ENCODE results near the gene CDC73. TPM values are rescaled to one million over a fixed set of nuclear protein-coding genes. Genes with fewer than 3 reads are reported as not detected.

Gene CDC73
- total RNA-seq, 4 donors from 2014 or later = 41.4 to 89.4 (median 51.5) TPM

GRCh38 chr1:193176113-193176512 lies 54.3 kb downstream of the CDC73 start:
- WGBS, 2 donors = 35% methylated on average over 1 of the region's 1 CpG

GRCh38 chr1:193176788-193177187 lies 55.0 kb downstream of the CDC73 start:
- DNase-seq (ENCODE audit: low spot score in 2 of 2) = no peak
- no peak overlapping the region for H3K4me3 ChIP-seq
- H3K36me3 ChIP-seq = no peaks in the 10 kb centered on the region
- no peak overlapping the region for H3K27ac ChIP-seq
- H3K9me3 ChIP-seq = no peaks in the 10 kb centered on the region
- TF ChIP-seq CTCF (IDR thresholded peaks at IDR 0.05) (no peak), EP300 (IDR thresholded peaks at IDR 0.05) (no peak), POLR2A (IDR thresholded peaks at IDR 0.05) (no peak)
- H3K4me1 ChIP-seq = peaks cover 0 to 18% (median 5%) of the 10 kb centered on the region in 4 donors
- H3K27me3 ChIP-seq = no peaks in the 10 kb centered on the region

More at GRCh38 chr1:193176113-193176512, 54.3 kb downstream of the CDC73 start:
- DNase-seq (ENCODE audit: low spot score in 2 of 2) = no peak
- Histone ChIP-seq H3K27me3 (no peaks in the 10 kb centered on the region), H3K27ac (no peak overlapping the region), H3K4me3 (no peak overlapping the region), H3K9me3 (no peaks in the 10 kb centered on the region), H3K36me3 (no peaks in the 10 kb centered on the region), H3K4me1 (peaks cover 0 to 11% (median 5%) of the 10 kb centered on the region in 4 donors)
- TF ChIP-seq CTCF (IDR thresholded peaks at IDR 0.05) (no peak), EP300 (IDR thresholded peaks at IDR 0.05) (no peak), POLR2A (IDR thresholded peaks at IDR 0.05) (no peak)

- TF ChIP-seq EP300 (IDR thresholded peaks at IDR 0.05) = no peak
- TF ChIP-seq CTCF (IDR thresholded peaks at IDR 0.05) = no peak
- no peak for TF ChIP-seq POLR2A (IDR thresholded peaks at IDR 0.05)
- WGBS, 2 donors = 63 to 67% methylated on average over 4 of the region's 4 CpGs
- no peaks in the 10 kb centered on the region for H3K9me3 ChIP-seq
- DNase-seq (ENCODE audit: low spot score in 2 of 2) = no peak
- H3K27me3 ChIP-seq = no peaks in the 10 kb centered on the region
- no peaks in the 10 kb centered on the region for H3K36me3 ChIP-seq
- H3K27ac ChIP-seq = no peak overlapping the region
- H3K4me1 ChIP-seq = peaks cover 0 to 39% (median 6%) of the 10 kb centered on the region in 4 donors
- H3K4me3 ChIP-seq = no peak overlapping the region
Observed at GRCh38 chr1:193179094-193179493, 57.3 kb downstream of the CDC73 start.

GRCh38 chr1:193181536-193181935 lies 59.7 kb downstream of the CDC73 start:
- TF ChIP-seq CTCF (IDR thresholded peaks at IDR 0.05) = no peak
- TF ChIP-seq EP300 (IDR thresholded peaks at IDR 0.05) = no peak
- TF ChIP-seq POLR2A (IDR thresholded peaks at IDR 0.05) = no peak
- H3K4me1 ChIP-seq = peaks cover 0 to 44% (median 8%) of the 10 kb centered on the region in 4 donors
- H3K4me3 ChIP-seq = peak overlapping the region in 1 of 4 donors; percentile 0
- WGBS, 2 donors = 27 to 31% methylated on average over 1 of the region's 1 CpG
- peak overlapping the region in 2 of 4 donors; percentile 28 to 37 for H3K27ac ChIP-seq
- H3K9me3 ChIP-seq = no peaks in the 10 kb centered on the region
- H3K27me3 ChIP-seq = no peaks in the 10 kb centered on the region
- no peaks in the 10 kb centered on the region for H3K36me3 ChIP-seq
- no peak for DNase-seq (ENCODE audit: low spot score in 2 of 2)

- H3K4me1 ChIP-seq = peaks cover 0 to 49% (median 8%) of the 10 kb centered on the region in 4 donors
- 58 to 61% methylated on average over 2 of the region's 2 CpGs for WGBS, 2 donors
Observed at GRCh38 chr1:193181985-193182384, 60.2 kb downstream of the CDC73 start.

More at GRCh38 chr1:193181985-193182384, 60.2 kb downstream of the CDC73 start:
- no peaks in the 10 kb centered on the region for H3K9me3 ChIP-seq
- peak overlapping the region in 1 of 4 donors; percentile 0 for H3K4me3 ChIP-seq
- H3K27me3 ChIP-seq = no peaks in the 10 kb centered on the region
- H3K27ac ChIP-seq = peak overlapping the region in 1 of 4 donors; percentile 29
- no peaks in the 10 kb centered on the region for H3K36me3 ChIP-seq
- no peak for TF ChIP-seq EP300 (IDR thresholded peaks at IDR 0.05)
- DNase-seq (ENCODE audit: low spot score in 2 of 2) = no peak
